Activated CD8-positive, alpha-beta memory T cell treated with anti-CD3 and anti-CD28 coated beads for 48 hours (primary cell): Measurements from ENCODE around the gene GOLGA6L6.
"Not testable (repeated sequence)": the region's sequence is repeated elsewhere in the genome, so short reads cannot be mapped to it uniquely, and the experiment has no call there.

Source experiments
- DNase-seq, 3 experiments: peaks; one replicate each; pipeline ENCODE4 v3.0.0-alpha.2; 2020; ENCODE audit warnings: low read depth in 2 of 3, low spot score in 2 of 3

GOLGA6L6 gene, protein sequence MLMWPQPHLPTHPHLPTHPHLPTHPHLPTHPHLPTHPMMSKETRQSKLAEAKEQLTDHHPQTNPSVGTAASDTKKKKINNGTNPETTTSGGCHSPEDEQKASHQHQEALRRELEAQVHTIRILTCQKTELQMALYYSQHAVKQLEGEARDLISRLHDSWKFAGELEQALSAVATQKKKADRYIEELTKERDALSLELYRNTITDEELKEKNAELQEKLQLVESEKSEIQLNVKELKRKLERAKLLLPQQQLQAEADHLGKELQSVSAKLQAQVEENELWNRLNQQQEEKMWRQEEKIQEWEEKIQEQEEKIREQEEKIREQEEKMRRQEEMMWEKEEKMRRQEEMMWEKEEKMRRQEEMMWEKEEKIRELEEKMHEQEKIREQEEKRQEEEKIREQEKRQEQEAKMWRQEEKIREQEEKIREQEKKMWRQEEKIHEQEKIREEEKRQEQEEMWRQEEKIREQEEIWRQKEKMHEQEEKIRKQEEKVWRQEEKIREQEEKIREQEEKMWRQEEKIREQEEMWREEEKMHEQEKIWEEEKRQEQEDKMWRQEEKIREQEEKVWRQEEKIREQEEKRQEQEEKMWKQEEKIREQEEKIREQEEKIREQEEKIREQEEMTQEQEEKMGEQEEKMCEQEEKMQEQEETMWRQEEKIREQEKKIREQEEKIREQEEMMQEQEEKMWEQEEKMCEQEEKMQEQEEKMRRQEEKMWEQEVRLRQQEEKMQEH

DNA sequence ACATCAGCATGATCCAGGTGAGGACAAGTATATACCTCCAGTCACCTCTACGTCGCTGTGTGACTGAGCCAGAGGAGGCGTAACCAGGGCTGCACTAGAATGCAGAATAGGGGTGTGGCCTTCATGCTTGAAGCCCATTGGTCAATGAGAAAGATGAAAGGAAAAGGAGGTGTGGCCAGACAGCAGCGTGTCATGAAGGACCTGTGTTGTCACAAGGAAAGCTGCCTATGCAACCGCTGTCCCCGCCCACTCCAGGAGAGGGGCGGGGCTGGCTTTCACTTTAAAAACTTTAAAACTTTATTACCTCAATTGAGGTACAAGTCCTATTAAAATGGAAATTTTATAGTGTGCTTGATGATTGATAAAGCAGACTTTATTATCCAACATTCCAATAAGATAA lies at the start of gene GOLGA6L6:
GOLGA6L6 (minus strand) TSS at position 101 of the 400 bp plus-strand sequence; CDS start at position 10, 91 bp downstream.
- not testable (repeated sequence) for DNase-seq

- not testable (repeated sequence) for DNase-seq
Measured at GRCh38 chr15:20590069-20590468, 48.5 kb upstream of the GOLGA6L6 start.

- DNase-seq = not testable (repeated sequence)
Measured at GRCh38 chr15:20586821-20587220, 45.2 kb upstream of the GOLGA6L6 start.

- not testable (repeated sequence) for DNase-seq
Measured at GRCh38 chr15:20582726-20583115, 41.1 kb upstream of the GOLGA6L6 start.

DNA sequence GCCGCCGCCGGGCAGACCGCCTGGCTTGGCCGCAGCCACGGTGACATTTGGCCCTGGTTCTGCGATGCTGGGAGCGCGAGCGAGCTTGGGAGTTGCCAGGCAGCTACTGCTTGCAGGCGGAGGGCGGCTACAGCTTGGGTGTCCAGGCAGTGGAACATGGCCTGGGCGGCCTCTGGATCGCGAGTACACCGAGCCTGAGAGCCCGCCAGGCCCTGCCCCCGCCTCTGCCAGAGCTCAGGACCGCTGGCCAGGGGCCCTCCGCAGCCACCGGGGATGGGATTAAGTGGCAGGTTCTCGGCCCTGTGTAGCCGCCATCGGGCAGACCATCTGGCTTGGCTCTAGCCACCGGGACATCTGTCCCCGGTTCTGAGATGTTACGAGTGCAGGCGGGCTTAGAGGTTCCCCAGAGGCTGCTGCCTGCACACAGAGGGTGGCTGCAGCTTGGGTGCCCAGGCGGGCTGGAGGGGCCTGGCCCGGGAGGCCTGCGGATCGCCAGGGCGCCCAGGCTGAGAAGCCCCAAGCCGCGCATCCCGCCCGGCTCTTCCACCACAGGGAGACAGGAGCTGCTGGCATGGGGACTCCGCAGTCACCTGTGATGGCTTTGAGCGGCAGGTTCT lies 40.6 kb upstream of the GOLGA6L6 start:
- not testable (repeated sequence) for DNase-seq

DNA sequence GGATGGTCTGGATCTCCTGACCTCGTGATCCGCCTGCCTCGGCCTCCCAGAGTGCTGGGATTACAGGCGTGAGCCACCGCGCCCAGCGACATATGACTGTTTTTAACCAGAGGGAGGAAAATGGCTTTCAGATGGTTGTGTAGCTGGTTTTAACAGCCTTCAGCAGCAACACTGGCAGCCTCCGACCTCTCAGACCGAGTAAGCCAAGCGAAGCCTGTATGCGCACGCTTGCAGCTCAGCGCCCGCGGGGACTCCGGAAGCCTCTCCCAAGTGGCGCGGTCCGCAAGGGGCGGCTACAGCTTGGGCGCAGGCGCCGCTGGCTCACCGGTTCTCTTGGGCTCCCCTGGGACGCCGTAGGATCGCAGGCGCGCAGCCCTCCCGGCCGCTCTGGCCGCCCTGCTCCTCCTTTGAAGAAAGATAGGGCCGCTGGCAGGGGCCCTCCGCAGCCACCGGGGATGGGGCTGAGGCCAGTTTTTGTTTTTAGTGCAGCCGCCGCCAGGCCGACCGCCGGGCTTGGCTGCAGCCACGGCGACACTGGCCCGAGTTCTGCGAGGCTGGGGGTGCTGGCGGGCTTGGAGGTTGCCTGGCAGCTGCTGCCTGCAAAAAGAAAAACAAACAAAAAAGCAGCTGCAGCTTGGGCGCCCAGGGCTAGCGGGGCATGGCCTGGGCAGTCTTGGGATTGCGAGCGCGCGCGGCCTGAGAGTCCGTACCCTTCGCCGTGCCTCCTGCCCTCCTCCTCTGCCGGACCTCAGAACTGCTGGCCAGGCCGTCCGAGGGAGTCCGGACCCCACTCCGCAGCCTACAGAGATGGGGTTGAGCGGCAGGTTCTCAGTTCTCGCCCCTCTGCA lies 39.9 kb upstream of the GOLGA6L6 start:
- not testable (repeated sequence) for DNase-seq

DNA sequence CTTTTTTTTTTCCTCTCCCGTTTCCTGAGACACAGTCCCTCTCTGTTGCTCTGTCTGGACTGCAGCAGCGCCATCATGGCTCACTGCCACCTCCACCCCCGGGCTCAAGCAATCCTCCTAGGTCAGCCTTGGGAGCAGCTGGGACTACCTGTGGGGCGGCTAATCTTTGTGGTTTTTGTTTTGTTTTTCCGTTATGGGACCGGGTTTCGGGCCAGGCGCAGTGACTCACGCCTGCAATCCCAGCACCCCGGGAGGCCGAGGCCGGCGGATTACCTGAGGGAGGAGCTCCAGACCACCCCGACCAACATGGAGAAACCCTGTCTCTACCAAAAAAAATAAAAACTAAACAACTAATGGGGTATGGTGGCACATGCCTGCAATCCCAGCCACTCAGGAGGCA lies 38.1 kb upstream of the GOLGA6L6 start:
- not testable (repeated sequence) for DNase-seq

DNA sequence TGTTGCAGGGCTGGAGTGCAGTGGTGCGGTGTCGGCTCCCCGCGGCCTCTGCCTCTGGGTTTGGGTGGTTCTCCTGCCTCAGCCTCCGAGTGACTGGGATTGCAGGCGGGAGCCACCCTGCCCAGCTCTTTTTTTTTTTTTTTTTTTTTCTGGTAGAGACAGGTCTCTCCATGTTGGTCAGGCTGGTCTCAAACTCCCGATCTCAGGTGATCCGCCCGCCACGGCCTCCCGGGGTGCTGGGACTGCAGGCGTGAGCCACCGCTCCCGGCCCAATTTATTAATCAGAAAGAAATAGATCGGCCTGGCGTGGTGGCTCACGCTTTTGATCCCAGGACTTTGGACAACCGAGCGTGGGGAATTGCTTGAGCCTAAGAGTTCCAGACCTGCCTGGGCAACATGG lies 9.7 kb upstream of the GOLGA6L6 start:
- DNase-seq = not testable (repeated sequence)

DNA sequence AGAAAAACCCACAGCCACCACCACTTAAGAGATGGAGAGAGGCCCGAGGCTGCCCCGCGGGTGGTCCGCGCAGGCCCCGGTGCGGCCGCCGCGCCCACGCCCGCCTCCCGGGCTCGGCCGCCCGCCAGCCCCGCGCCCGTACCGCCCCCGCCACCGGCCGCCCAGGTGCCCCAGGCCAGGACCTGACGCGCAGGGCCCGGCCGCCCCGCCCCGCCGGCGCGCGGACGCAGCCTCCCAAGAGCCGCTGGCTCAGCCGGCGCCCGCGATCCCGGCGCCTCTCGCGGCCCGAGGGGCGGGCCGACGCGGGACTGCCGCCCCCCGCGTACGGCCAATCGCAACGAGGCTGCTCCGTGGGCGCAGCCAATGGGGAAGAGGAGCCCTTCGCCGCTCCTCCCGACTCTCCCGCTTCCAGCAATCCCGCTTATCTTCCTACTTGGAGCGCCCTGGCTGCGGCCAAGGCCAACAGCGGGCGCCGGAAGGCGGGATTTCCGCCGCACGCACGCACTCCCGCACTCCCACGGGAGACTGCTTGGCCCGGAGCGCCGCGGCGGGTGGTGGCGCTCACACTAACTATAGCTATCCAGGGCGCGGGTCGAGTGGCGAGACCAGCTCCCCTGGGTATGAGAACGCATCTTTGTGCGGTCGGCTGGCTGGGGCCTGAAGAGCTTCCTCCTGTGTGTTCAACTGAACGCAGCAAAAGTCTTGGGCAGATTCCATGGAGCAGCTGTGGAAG lies 35.5 kb downstream of the GOLGA6L6 start:
- DNase-seq = not testable (repeated sequence)

DNA sequence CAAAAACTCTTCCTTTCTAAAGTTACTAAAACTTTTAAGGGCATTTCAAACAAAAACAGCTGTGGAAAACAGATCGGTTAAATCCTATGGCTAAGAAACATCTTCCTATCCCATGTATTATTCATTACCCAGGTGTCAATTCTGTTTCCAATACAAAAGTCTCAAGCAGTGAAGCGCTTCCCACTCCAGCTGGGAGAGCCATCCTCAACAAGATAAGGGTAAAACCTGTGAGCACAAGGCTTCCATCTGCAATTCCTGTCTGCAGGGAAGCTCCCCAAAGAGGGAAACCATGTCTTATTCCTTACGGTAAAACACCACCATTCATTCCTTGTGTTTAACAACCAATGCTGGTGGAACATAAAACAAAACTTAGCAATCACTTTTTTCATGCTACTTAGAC lies 38.8 kb downstream of the GOLGA6L6 start:
- DNase-seq = not testable (repeated sequence)

DNA sequence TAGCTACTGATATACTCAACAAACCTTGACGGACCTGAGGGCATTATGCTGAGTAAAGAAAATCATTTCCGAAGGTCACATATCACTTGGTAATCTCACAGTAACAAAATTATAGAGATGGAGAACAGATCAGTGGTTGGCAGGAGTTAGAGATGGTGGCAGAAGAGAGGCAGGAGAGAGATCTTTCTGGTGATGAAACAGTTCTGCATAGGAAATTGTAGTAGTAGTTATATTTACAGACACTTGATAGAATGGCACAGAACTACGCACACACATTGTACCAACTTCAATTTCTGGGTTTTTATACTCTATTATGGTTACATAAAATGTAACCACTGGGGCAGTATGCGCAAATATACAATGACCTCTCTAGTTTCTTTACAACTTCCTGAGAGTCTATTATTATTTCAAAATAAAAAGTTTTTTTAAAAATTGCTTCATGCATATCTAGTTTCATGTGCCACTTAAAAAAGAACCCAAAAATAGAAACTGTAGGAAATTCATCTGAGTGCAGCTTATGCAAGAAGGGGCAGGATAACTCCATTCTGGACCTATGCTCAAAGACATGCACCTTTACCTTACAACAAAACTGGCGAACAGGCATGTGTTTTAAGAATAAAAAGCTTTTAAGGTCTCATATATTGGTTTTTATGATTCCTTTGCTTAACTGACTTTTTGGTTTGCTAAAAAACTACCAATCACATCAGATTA lies 39.9 kb downstream of the GOLGA6L6 start:
- not testable (repeated sequence) for DNase-seq

- not testable (repeated sequence) for DNase-seq
Measured at GRCh38 chr15:20497781-20498180, 43.8 kb downstream of the GOLGA6L6 start.

DNA sequence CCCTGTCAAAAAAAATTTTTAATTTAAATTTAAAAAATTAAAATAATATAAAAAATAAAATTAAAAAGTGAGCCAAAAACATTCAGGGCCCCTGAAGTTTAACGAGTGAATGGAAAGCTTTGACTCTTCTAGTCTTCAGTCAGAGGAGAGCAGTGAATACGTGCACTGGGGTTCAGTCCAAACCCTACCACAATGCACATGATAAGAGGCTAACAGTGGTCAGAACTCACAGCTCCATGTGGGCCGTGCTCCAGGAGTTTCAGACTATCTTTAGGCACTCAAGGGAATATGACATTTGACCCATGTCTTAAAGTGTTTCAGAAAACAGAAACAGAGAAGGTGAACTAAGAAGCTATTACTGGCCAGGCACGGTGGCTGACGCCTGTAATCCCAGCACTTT lies 48.6 kb downstream of the GOLGA6L6 start:
- not testable (repeated sequence) for DNase-seq

DNA sequence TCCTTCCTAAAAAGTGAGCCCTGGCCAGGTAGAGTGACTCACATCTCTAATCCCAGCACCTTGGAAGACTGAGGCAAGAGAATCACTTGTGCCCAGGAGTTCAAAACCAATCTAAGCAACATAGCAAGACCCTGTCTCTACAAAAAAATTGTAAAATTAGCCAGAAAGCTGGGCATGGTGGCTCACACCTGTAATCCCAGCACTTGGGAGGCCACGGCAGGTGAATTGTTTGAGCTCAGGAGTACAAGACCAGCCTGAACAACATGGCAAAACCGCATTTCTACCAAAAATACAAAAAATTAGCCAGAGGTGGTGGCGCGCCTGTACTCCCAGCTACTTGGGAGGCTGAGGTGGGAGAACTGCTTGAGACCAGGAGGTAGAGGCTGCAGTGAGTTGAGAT lies 49.0 kb downstream of the GOLGA6L6 start:
- not testable (repeated sequence) for DNase-seq

DNA sequence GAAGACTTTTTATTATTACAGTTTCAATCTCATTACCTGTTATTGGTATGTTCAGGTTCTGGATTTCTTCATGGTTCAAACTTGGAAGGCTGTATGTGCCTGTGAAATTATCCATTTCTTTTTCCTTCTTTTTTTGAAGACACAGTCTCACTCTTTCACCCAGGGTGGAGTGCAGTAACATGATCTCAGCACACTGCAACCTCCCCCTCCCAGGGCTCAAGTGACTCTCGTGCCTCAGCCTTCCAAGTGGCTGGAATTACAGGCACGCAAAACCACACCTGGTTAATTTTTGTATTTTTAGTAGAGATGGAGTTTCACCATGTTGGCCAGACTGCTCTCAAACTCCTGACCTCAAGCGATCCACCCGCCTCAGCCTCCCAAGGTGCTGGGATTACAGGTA lies 52.3 kb downstream of the GOLGA6L6 start:
- not testable (repeated sequence) for DNase-seq
